NCI-H526 treated with DMSO at 0.1 percent for 48 hours (cell line): ENCODE results near the gene UVSSA.
"Not testable (repeated sequence)": the region's sequence is repeated elsewhere in the genome, so short reads cannot be mapped to it uniquely, and the experiment has no call there.

Source experiments
- DNase-seq: peaks from one replicate; lab custom pipeline; 2025; lab: John Stamatoyannopoulos, UW

The UVSSA gene

DNA sequence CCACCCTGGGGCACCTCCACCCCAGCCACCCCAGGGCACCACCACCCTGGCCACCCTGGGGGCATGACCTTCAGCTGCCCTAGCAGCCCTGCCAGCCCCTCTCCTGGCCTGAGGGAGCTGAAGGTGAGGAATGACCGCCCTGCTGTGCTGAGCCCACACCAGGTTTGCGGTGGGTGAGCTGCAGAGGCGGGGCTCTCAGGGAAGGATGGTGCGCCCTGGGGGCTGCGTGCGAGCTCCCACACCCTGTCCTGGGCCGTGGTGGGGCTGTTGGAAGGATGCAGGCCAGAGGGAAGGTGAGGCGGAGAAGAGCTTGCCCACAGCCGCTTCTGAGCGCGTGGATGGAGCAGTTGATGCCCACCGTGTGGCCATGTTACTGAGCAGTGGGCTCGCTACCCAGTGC is 17.7 kb downstream of the UVSSA start:
- no peak for DNase-seq

DNA sequence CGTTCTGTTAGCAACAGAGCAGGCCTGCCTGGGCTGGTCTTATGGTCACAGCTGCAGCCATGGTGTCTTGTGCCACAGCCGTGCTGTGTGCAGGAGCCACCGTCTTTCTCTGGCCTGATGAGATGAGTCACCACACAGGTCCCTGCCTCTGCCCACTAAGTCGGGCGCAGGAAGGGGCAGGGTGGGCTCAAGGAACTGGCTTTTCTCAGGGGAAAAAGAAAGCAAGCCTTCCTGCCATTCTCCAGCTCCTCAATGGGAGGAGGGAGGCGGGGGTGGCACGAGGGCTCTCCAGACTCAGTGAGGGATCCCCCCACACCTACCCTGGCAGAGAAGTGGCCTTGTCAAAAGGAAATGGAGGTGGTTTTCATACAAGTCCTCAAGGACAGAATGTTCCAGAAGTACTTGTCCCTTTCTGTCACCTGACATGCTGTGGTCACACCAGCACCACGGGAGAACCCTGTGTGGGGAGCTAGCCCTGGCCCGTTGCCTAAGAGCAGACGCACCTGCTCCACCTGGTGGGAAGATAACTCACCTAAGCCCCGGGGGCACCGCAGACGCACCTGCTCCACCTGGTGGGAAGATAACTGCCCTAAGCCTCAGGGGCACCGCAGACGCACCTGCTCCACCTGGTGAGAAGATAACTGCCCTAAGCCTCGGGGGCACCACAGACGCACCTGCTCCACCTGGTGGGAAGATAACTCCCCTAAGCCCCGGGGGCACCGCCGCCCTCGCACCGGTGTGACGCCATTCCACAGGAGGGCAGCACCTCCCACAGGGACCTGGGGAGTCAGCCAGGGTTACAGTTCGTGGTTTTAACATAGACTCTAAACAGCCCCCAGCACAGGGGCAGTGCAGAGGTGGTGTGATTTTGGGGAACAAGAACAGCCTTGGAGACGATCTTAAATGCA is 18.5 kb downstream of the UVSSA start:
- DNase-seq: peak; percentile 27

DNA sequence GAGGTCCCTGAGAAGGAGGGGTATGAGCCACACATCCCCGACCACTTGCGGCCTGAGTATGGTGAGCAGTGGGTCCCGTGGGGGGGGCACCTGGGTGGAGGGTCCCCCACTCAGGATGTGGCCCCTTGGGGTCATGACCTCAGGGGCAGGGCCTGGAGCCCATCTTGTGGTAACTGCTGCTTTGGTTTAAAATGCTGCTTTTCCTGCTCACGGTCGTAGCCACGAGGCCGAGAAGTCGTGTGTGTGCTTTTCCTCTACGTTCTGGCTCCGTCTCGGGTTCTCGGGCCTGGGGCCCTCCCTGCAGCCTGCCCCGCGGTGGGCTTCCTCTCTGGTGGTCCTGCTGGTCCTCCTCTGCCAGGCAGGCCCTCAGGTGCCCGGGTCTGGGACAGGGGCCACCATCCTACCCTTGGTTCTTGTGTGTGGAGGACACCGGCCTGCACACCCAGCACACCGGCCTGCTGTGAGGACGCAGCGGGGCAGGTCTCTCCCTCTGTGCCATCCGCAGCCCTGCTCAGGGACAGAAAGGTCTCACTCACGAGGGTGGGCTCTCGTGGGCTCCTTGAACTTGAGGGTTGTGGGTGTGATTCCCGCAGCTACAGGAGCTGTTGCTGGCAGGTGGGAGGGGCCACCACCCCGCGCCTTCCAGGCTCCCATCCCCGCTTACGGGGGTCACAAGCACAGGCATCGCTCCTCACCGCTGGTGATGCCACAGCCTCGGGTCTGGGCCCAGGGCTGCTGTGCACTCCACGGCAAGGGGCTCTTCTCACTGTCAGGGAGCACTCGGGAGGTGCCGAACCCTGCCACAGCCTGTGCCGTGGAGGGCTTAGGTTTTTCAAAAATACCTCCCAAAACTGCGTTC is 19.6 kb downstream of the UVSSA start:
- DNase-seq: no peak

DNA sequence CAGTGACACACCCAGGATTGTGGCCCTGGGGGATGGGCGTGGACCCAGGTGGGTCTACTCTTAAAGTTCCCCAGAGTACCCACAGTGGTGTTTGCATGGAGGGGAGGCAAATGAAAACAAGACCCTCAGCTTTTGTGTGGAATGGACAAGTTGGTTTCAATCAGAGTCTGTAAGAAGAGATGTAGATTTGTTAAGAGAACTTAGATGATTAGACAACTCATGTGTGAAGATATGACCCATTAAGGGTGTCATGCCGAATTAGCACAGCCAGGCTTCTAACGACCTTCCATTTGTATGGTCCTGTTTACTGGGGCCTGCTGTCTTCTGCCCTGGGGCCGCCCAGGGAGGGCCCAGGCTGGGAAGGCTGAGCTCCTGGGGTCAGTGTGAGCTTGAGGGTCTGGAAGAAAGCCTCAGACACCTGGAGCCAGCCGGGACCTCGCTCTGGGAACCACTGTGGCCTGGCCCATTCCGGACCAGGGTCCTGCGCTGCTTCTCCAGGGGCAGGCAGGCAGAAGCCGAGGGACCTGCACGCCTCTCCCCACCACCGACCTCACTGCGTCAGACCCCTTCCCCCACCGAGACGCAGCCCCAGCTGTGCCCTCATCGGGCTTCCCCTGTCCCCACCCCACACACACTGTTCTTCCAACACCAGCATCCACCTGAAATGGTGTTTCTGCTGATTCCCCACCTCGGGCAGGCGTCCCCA is 20.4 kb downstream of the UVSSA start:
- DNase-seq: no peak

GRCh38 chr4:1367936-1368289 is 20.9 kb downstream of the UVSSA start:
- no peak for DNase-seq

DNA sequence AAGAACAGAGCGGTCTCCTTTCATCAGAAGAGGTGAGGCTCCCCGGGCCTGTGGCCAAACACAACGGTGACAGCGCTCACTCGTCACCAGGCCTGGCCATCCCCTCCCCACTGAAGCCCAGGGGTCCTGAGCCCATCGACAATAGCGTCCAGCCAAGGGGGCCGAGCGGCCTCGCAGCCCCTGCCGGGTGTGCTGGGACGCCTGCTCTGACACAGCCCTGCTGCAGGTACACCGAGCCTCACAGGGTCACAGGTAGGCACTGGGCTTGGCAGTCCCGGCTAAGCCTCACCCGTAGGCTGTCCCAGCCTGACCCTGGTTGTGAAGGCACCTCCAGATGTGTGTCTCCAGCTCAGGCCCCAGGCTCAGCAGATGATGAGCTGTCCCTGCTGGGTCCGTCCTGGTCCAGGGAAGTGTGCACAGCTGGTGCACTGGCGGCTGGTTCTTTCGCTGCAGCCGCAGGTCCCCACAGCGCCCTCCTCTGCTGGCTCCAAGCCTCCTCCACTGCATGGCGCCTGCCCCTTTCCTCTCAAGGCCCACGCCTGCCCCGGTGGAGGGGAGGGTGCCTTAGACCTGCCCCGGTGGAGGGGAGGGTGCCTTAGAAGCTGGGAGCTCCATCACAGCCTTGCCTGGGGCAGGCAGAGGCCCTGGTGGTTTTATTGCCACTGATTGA is 21.5 kb downstream of the UVSSA start:
- DNase-seq: no peak

DNA sequence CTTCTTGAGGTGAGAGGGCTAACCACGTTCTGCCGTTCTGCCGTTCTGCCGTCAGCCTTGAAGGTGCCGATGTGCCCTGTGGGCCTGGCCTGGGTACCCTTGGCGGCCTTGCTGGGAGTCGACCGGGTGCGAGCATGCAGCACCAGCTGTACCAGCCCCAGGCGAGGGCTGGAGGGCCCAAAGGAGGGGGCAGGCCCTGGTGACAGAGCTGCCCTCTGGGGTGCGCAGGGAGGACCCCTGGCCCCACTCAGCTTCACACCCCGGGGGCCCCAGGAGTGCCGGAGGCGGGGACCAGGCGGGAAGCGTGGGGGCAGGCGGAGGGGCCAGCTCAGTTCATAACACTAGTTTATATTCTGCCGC is 22.1 kb downstream of the UVSSA start:
- no peak for DNase-seq

DNA sequence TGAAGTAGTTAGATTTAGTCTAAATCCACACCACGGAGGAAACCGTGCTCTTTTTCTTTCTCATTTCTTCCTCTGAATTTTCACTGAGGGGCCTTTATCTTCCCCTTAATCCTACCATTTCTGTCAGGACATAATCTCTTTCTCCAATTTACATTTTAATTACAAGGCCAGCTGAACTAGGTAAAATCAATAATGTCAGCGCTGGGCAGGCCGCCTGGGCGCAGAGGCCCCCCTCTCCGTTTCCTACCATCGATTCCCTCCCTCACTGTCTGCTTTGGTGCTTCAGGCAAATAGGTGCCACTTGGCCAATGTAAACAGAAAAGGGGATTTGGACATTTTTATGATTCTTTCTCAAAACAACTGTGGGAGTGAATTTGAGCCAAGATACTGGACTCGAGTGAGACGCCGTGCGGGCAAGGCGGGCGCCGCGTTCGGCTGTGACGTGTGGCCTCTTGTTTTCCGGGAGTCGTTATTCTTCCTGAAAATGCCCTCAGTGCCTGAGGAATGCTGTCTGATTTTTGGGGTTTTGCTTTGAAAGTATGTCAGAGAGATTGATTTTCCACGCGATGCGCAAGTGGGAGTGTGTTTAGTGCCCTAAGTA is 22.6 kb downstream of the UVSSA start:
- no peak for DNase-seq

- DNase-seq: no peak
Observed at GRCh38 chr4:1370321-1371124, 23.5 kb downstream of the UVSSA start.

DNA sequence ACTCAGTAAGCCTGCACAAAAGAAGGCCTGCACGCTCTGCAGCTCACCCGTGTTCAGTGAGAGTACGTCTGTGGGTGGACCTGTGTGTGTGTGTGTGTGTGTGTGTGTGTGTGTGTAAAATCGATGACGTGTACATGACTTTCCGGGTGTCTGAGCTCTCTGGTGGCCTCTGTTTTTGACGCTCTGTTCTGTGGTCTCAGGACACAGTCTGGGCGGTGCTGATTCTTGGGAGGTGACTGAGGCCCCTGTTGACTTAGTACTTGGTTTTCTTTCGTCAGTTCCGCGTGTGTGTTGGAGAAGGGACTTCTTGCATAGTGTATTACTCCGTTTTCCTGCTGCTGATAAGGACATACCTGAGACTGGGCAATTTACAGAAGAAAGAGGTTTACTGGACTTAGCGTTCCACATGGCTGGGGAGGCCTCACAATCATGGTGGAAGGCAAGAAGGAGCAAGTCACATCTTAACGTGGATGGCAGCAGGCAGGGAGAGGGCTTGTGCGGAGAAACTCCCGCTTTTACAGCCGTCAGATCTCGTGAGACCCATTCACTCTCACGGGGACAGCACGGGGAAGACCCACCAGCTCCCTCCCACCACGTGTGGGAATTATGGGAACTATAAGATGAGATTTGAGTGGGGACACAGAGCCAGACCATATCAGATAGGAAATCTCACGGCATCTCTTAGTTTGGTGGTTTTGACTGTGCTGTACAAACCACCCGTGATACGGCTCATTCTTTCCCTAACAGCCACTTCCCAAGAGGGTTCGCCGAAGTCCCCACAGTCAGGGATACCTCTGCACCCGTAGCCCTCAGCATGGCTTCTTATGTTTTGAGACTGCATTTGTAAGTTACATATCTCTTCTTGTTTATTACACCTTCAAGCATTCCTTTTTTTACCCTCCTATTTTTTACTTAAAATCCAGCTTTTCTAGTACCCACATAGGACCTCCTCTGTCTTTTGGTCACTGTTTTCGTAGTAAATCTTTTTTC is 24.5 kb downstream of the UVSSA start:
- DNase-seq: no peak

DNA sequence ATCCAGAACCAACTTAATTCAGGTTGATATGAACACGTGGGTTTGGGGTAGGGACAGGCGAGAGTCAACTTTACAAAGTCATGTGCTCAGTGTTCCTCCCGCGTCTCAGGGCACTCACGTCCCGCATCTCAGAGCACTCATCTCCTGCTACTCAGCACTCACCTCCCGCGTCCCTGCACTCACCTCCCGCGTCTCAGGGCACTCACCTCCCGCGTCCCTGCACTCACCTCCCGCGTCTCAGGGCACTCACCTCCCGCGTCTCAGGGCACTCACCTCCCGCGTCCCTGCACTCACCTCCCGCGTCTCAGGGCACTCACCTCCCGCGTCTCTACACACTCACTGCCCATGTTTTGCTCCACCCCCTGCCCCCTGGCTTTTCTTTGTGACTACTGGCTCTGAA is 25.6 kb downstream of the UVSSA start:
- DNase-seq: not testable (repeated sequence)

GRCh38 chr4:1373892-1374705 is 27.1 kb downstream of the UVSSA start:
- DNase-seq: no peak

DNA sequence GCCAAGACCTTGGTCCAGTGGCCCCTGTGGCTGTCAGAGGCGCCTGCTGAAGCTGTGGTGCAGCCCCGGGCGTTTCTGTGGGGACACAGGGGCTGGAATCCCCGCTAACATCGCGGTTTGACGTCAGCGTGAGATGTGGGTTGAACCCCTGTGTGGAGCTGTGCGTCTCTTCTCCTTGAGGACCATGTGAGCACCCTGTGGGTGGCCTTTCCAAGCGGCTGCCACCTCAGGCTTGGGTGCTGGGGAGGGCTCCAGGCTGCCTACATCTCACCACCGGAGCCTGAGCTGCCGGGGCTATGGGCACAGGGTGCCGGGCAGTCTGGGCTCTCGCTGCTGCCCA is 27.7 kb downstream of the UVSSA start:
- no peak for DNase-seq

DNA sequence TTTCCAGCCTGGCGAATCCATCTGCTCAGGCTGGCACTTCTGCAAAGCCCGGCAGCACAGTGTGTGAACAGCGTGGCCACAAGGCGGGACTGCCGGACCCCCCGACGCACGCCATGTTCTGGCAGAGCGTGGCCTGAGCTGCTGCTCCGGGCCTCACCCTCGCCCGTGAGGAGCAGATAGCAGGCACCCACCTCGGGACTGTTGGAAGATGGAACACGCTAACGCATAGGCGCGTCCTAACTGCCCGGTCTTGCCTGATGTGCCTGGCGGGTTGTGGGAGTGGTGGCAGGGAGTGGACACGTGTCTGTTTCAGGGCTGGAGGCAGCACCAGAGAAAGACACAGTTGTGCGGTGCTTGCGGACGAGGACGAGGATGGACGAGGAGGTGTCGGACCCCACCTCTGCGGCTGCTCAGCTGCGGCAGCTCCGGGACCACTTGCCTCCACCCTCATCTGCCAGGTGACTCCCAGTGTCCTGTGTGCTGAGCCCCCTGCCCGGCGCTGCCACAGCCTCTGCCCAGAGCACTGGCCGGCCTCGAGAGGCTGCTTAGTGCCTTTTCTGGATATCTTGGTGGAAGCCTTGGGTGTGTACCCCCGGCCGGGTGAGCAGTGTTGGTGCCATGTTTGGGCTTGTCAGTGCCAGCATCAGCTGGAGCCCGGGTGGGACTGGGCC is 28.2 kb downstream of the UVSSA start:
- no peak for DNase-seq

- DNase-seq: no peak
Observed at GRCh38 chr4:1375761-1376322, 28.8 kb downstream of the UVSSA start.

GRCh38 chr4:1376391-1376840 is 29.4 kb downstream of the UVSSA start:
- DNase-seq: no peak

DNA sequence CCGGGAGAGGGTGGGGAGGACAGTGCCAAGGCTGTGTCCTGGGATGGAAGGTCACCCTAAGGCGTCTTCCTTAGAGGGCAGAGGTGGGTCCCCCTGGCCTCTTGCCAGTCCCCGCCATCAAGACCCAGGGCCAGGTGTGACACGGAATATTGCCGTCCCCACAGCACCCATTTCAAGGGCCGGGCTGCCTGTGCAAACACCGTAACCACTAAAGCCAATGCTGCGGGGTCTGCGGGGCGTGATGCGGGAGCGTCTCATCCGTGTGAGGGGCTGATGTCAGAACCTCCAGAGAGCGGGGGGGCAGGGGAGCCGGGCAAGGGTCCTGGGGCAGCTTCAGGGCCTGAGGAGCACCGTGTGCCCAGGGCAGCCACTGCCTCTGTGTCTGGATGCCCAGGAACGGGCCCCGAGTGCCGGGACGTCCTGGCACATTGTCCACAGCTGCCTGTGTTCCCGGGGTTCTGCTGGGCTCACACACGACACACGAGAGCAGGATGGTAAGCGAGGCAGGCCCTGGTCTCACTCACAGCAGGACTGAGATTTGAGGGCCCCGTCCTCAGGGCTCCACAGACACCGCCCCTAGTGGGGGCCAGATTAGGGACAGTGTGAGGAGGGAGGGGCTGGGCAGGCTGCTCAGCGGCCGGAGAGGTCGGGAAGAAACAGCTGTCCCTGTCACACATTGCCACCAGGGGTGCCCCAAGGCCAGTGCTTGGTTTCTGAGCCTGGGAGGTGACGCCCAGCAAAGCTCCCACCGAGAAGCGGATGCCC is 30.0 kb downstream of the UVSSA start:
- no peak for DNase-seq
